Activated T-helper 2 cell treated with anti-CD3 and anti-CD28 coated beads, Interferon-gamma antibody, Interleukin-2, Interleukin-4, amounts not matched to agents 10 μg/mL and 5 μg/mL and 100 μg/mL, durations not matched to agents 14 hours and 24 hours and 36 hours (primary cell): ENCODE results near the gene GPR135. TPM values are rescaled to one million over a fixed set of nuclear protein-coding genes. Genes with fewer than 3 reads are reported as not detected.

ENCODE experiments used
- DNase-seq: peaks from one replicate; pipeline ENCODE4 v3.0.0; 2021; ENCODE audit warnings: low spot score
- H3K27ac Mint-ChIP-seq: one replicate; pipeline ENCODE4 v1.8.0; 2021; ENCODE audit warnings: mixed read lengths
- H3K27me3 Mint-ChIP-seq: one replicate; pipeline ENCODE4 v1.8.0; 2021; ENCODE audit warnings: low read depth, mixed read lengths
- H3K36me3 Mint-ChIP-seq: one replicate; pipeline ENCODE4 v1.8.0; 2021; ENCODE audit warnings: low read depth, mixed read lengths
- H3K4me1 Mint-ChIP-seq: one replicate; pipeline ENCODE4 v1.8.0; 2021; ENCODE audit warnings: low read depth, mixed read lengths
- H3K4me3 Mint-ChIP-seq: one replicate; pipeline ENCODE4 v1.8.0; 2021; ENCODE audit warnings: low read depth, mild to moderate bottlenecking, moderate library complexity, mixed read lengths
- H3K9me3 Mint-ChIP-seq: one replicate; pipeline ENCODE4 v1.8.0; 2021; ENCODE audit warnings: mixed read lengths
- intact Hi-C: fragments of 100-400 bp; cut with micrococcal nuclease; formaldehyde crosslinking; loops from one replicate; pipeline ENCODE4 v1.15.1; 2023
- total RNA-seq: library from RNA; stranded (reverse); gene quantifications from 2 replicates; pipeline ENCODE4 v1.2.3, GENCODE V29; 2022

Gene GPR135
- total RNA-seq, 1 donor from 2014 or later, result 1.6 TPM

GRCh38 chr14:59484639-59485175, 19.5 kb upstream of the GPR135 start:
- Mint-ChIP-seq H3K36me3 (peaks cover 29% of the 10 kb centered on the region), H3K9me3 (no peaks in the 10 kb centered on the region), H3K27me3 (no peaks in the 10 kb centered on the region), H3K27ac (peak overlapping the region; percentile 84), H3K4me1 (peaks cover 52% of the 10 kb centered on the region), H3K4me3 (peak overlapping the region; percentile 91)
- intact Hi-C loops, result loop anchor here (1.0 to 10.0 kb wide), 5 partner anchors 20 to 1057 kb away; partner anchors contain the start of genes DAAM1, KIAA0586, PCNX4 and TIMM9
- no peak for DNase-seq

GRCh38 chr14:59483819-59484638, 18.8 kb upstream of the GPR135 start, which contains the start of the genes JKAMP and L3HYPDH:
JKAMP (plus strand) TSS chr14:59484517; CDS start chr14:59484590, 73 bp downstream.
L3HYPDH (minus strand) TSS chr14:59484408; CDS start chr14:59484316, 92 bp downstream.
- Mint-ChIP-seq H3K27ac (peak within 1 kb of the TSS; percentile 84), H3K36me3 (peaks cover 24% of the 10 kb centered on the region), H3K9me3 (no peaks in the 10 kb centered on the region), H3K27me3 (no peaks in the 10 kb centered on the region), H3K4me3 (peak within 1 kb of the TSS; percentile 91), H3K4me1 (peaks cover 47% of the 10 kb centered on the region)
- intact Hi-C loops, result loop anchor here (1.0 to 10.0 kb wide), 5 partner anchors 20 to 1057 kb away; partner anchors contain the start of genes DAAM1, KIAA0586, PCNX4 and TIMM9
- peak; percentile 95 for DNase-seq

GRCh38 chr14:59483363-59483762, 18.2 kb upstream of the GPR135 start:
- H3K4me1 Mint-ChIP-seq, result peaks cover 43% of the 10 kb centered on the region
- no peaks in the 10 kb centered on the region for H3K9me3 Mint-ChIP-seq
- no peak for DNase-seq
- H3K36me3 Mint-ChIP-seq, result peaks cover 23% of the 10 kb centered on the region
- intact Hi-C loops, result loop anchor here (5.0 to 10.0 kb wide), 3 partner anchors 206 to 1056 kb away; partner anchors contain the start of genes KIAA0586, PCNX4 and TIMM9
- peak overlapping the region; percentile 91 for H3K4me3 Mint-ChIP-seq
- no peaks in the 10 kb centered on the region for H3K27me3 Mint-ChIP-seq
- peak overlapping the region; percentile 79 for H3K27ac Mint-ChIP-seq

GRCh38 chr14:59482541-59483331, 17.6 kb upstream of the GPR135 start:
- Mint-ChIP-seq H3K4me3 (peak overlapping the region; percentile 91), H3K36me3 (peaks cover 20% of the 10 kb centered on the region), H3K9me3 (no peaks in the 10 kb centered on the region), H3K4me1 (peaks cover 40% of the 10 kb centered on the region), H3K27ac (peak overlapping the region; percentile 79), H3K27me3 (no peaks in the 10 kb centered on the region)
- intact Hi-C loops, result loop anchor here (5.0 to 10.0 kb wide), 3 partner anchors 205 to 1055 kb away; partner anchors contain the start of genes KIAA0586, PCNX4 and TIMM9
- no peak for DNase-seq

GRCh38 chr14:59481871-59482540, 16.8 kb upstream of the GPR135 start:
- H3K4me1 Mint-ChIP-seq, result peaks cover 39% of the 10 kb centered on the region
- H3K4me3 Mint-ChIP-seq, result peak overlapping the region; percentile 91
- no peaks in the 10 kb centered on the region for H3K27me3 Mint-ChIP-seq
- DNase-seq, result no peak
- H3K36me3 Mint-ChIP-seq, result peaks cover 20% of the 10 kb centered on the region
- H3K9me3 Mint-ChIP-seq, result no peaks in the 10 kb centered on the region
- intact Hi-C loops, result loop anchor here (5.0 to 10.0 kb wide), 3 partner anchors 205 to 1055 kb away; partner anchors contain the start of genes KIAA0586, PCNX4 and TIMM9
- no peak overlapping the region for H3K27ac Mint-ChIP-seq

- no peak overlapping the region for H3K27ac Mint-ChIP-seq
- peaks cover 25% of the 10 kb centered on the region for H3K36me3 Mint-ChIP-seq
- intact Hi-C loops, result loop anchor here (5.0 to 10.0 kb wide), 3 partner anchors 204 to 1054 kb away; partner anchors contain the start of genes KIAA0586, PCNX4 and TIMM9
- peak overlapping the region; percentile 10 for H3K4me3 Mint-ChIP-seq
- DNase-seq, result no peak
- peaks cover 39% of the 10 kb centered on the region for H3K4me1 Mint-ChIP-seq
- H3K9me3 Mint-ChIP-seq, result no peaks in the 10 kb centered on the region
- no peaks in the 10 kb centered on the region for H3K27me3 Mint-ChIP-seq
These were observed 16.2 kb upstream of the GPR135 start for GRCh38 chr14:59481407-59481806.

GRCh38 chr14:59480166-59480565, 15.0 kb upstream of the GPR135 start:
- intact Hi-C loops, result loop anchor here (5.0 to 10.0 kb wide), 3 partner anchors 203 to 1053 kb away; partner anchors contain the start of genes KIAA0586, PCNX4 and TIMM9
- Mint-ChIP-seq H3K4me1 (peaks cover 34% of the 10 kb centered on the region), H3K27me3 (no peaks in the 10 kb centered on the region), H3K27ac (no peak overlapping the region), H3K36me3 (peaks cover 29% of the 10 kb centered on the region), H3K4me3 (no peak overlapping the region), H3K9me3 (no peaks in the 10 kb centered on the region)
- no peak for DNase-seq

GRCh38 chr14:59478540-59478939, 13.4 kb upstream of the GPR135 start:
- H3K27ac Mint-ChIP-seq, result no peak overlapping the region
- intact Hi-C loops, result no loop called here
- H3K4me1 Mint-ChIP-seq, result peaks cover 33% of the 10 kb centered on the region
- no peak for DNase-seq
- no peaks in the 10 kb centered on the region for H3K27me3 Mint-ChIP-seq
- no peak overlapping the region for H3K4me3 Mint-ChIP-seq
- peaks cover 37% of the 10 kb centered on the region for H3K36me3 Mint-ChIP-seq
- H3K9me3 Mint-ChIP-seq, result no peaks in the 10 kb centered on the region

GRCh38 chr14:59475709-59476108, 10.5 kb upstream of the GPR135 start:
- H3K4me3 Mint-ChIP-seq, result no peak overlapping the region
- H3K27me3 Mint-ChIP-seq, result no peaks in the 10 kb centered on the region
- no peak for DNase-seq
- peaks cover 9% of the 10 kb centered on the region for H3K4me1 Mint-ChIP-seq
- no peak overlapping the region for H3K27ac Mint-ChIP-seq
- peaks cover 44% of the 10 kb centered on the region for H3K36me3 Mint-ChIP-seq
- H3K9me3 Mint-ChIP-seq, result no peaks in the 10 kb centered on the region
- intact Hi-C loops, result no loop called here

- no peaks in the 10 kb centered on the region for H3K9me3 Mint-ChIP-seq
- no peak overlapping the region for H3K27ac Mint-ChIP-seq
- intact Hi-C loops, result no loop called here
- no peak overlapping the region for H3K4me3 Mint-ChIP-seq
- H3K36me3 Mint-ChIP-seq, result peaks cover 37% of the 10 kb centered on the region
- H3K4me1 Mint-ChIP-seq, result no peaks in the 10 kb centered on the region
- DNase-seq, result no peak
- H3K27me3 Mint-ChIP-seq, result no peaks in the 10 kb centered on the region
These were observed 9.0 kb upstream of the GPR135 start for GRCh38 chr14:59474172-59474571.

GRCh38 chr14:59464486-59465315, 479 bp downstream of the GPR135 start:
- Mint-ChIP-seq H3K9me3 (no peaks in the 10 kb centered on the region), H3K36me3 (peaks cover 5% of the 10 kb centered on the region), H3K27ac (peak overlapping the region; percentile 58), H3K4me1 (peaks cover 6% of the 10 kb centered on the region), H3K4me3 (peak overlapping the region; percentile 84), H3K27me3 (peaks cover 3% of the 10 kb centered on the region)
- DNase-seq, result peak; percentile 43
- intact Hi-C loops, result loop anchor here (1.0 to 10.0 kb wide), 4 partner anchors 20 to 700 kb away; partner anchors contain the start of genes DAAM1, DHRS7, JKAMP and L3HYPDH
